DND-41 (cell line): ENCODE data around the gene ZCCHC3.
"Not testable (repeated sequence)": the region's sequence is repeated elsewhere in the genome, so short reads cannot be mapped to it uniquely, and the experiment has no call there.

Source experiments
- ATAC-seq: fragments of 200-7000 bp; cut with Tn5 transposase; 3 replicates; pipeline ENCODE4 v1.9.1; 2021; ENCODE audit warnings: low read depth; ENCODE audit not compliant: insufficient read depth
- DNase-seq: peaks from one replicate; pipeline ENCODE4 v3.0.0-alpha.2; 2020
- H2AFZ ChIP-seq: 2 replicates; pipeline ENCODE4 v1.6.0; 2012; ENCODE audit warnings: low read depth, low read length
- H3K27ac ChIP-seq: 2 replicates; pipeline ENCODE4 v1.5.1; 2012; ENCODE audit warnings: low read length, inconsistent platforms
- H3K27me3 ChIP-seq: fragments of 200-600 bp; sonication (generic); 2 replicates; pipeline ENCODE4 v1.6.0; 2012; ENCODE audit warnings: low read length, mild to moderate bottlenecking, inconsistent platforms; ENCODE audit not compliant: insufficient read depth, poor library complexity
- H3K36me3 ChIP-seq: 2 replicates; pipeline ENCODE4 v1.5.1; 2012; ENCODE audit warnings: low read length, inconsistent platforms; ENCODE audit not compliant: insufficient read depth
- H3K4me1 ChIP-seq: 2 replicates; pipeline ENCODE4 v1.5.1; 2012; ENCODE audit warnings: mild to moderate bottlenecking, low read length; ENCODE audit not compliant: insufficient read depth
- H3K4me2 ChIP-seq: 2 replicates; pipeline ENCODE4 v1.6.0; 2012; ENCODE audit warnings: mild to moderate bottlenecking, moderate library complexity, low read length, inconsistent platforms; ENCODE audit not compliant: insufficient read depth
- H3K4me3 ChIP-seq, 2 experiments: fragments of 200-600 bp in 1 of 2; shearing (Covaris generic) in 1 of 2; 2 replicates each; pipeline ENCODE4 v1.5.1; 2012 to 2016; ENCODE audit warnings: inconsistent platforms in 2 of 2, low read length in 2 of 2, mild to moderate bottlenecking in 2 of 2, low read depth in 1 of 2, moderate library complexity in 1 of 2
- H3K79me2 ChIP-seq: 2 replicates; pipeline ENCODE4 v1.6.0; 2012; ENCODE audit warnings: low read length, inconsistent platforms; ENCODE audit not compliant: insufficient read depth
- H3K9ac ChIP-seq: 2 replicates; pipeline ENCODE4 v1.6.0; 2012; ENCODE audit warnings: low read depth, mild to moderate bottlenecking, inconsistent platforms, low read length, moderate library complexity
- H3K9me3 ChIP-seq: 2 replicates; pipeline ENCODE4 v1.5.1; 2012; ENCODE audit warnings: low read length, moderate library complexity, mild to moderate bottlenecking, inconsistent platforms; ENCODE audit not compliant: insufficient read depth, severe bottlenecking
- H4K20me1 ChIP-seq: 2 replicates; pipeline ENCODE4 v1.6.0; 2012; ENCODE audit warnings: low read length; ENCODE audit not compliant: insufficient read depth
- CTCF ChIP-seq: IDR thresholded peaks from 2 replicates; pipeline ENCODE4 v1.5.1; 2012; ENCODE audit warnings: borderline replicate concordance, low read length, moderate library complexity, mild to moderate bottlenecking; ENCODE audit not compliant: poor library complexity, severe bottlenecking; ENCODE audit errors: extremely low read depth
- EZH2 ChIP-seq: IDR thresholded peaks from 3 replicates; pipeline ENCODE4 v1.6.1; 2012; ENCODE audit warnings: borderline replicate concordance, low read depth, mild to moderate bottlenecking, moderate library complexity, low read length, inconsistent platforms; ENCODE audit not compliant: severe bottlenecking

Gene ZCCHC3

GRCh38 chr20:297098-297924 lies at the start of gene ZCCHC3:
ZCCHC3 (plus strand) TSS chr20:297570; CDS start chr20:297587, 17 bp downstream.
- Histone ChIP-seq H4K20me1 (peaks cover 38% of the 10 kb centered on the region), H3K9ac (peak within 1 kb of the TSS; percentile 95), H3K9me3 (no peaks in the 10 kb centered on the region), H3K4me2 (peak within 1 kb of the TSS; percentile 95), H3K36me3 (peaks cover 33% of the 10 kb centered on the region), H3K27me3 (no peaks in the 10 kb centered on the region), H3K4me3 (peak within 1 kb of the TSS; percentile 53 to 69), H3K79me2 (peaks cover 43% of the 10 kb centered on the region), H2AFZ (peak within 1 kb of the TSS; percentile 85), H3K4me1 (peaks cover 37% of the 10 kb centered on the region), H3K27ac (peak within 1 kb of the TSS; percentile 81)
- DNase-seq = peak; percentile 91
- TF ChIP-seq CTCF = peak; percentile 26
- no peak for TF ChIP-seq EZH2
- peak; percentile 86 for ATAC-seq

- Histone ChIP-seq H3K27me3 (no peaks in the 10 kb centered on the region), H3K4me2 (peak overlapping the region; percentile 32; the same call in 1 of the 2 replicates), H3K27ac (peak overlapping the region; percentile 43), H2AFZ (no peak overlapping the region; the same call in 1 of the 2 replicates), H3K36me3 (no peaks in the 10 kb centered on the region), H3K4me1 (peaks cover 19% of the 10 kb centered on the region), H3K9ac (no peak overlapping the region), H3K4me3 (no peak overlapping the region), H3K79me2 (no peaks in the 10 kb centered on the region), H4K20me1 (no peaks in the 10 kb centered on the region), H3K9me3 (no peaks in the 10 kb centered on the region)
- ATAC-seq (peak; percentile 77), DNase-seq (no peak)
- no peak for TF ChIP-seq EZH2
- TF ChIP-seq CTCF = no peak
These were observed 46.0 kb upstream of the ZCCHC3 start for GRCh38 chr20:251354-251753.

- TF ChIP-seq EZH2 = no peak
- no peak for TF ChIP-seq CTCF
- no peaks in the 10 kb centered on the region for H3K27me3 ChIP-seq
- ATAC-seq = no peak
These were observed 44.6 kb upstream of the ZCCHC3 start for GRCh38 chr20:252801-253200.

GRCh38 chr20:253447-253846 lies 43.9 kb upstream of the ZCCHC3 start:
- not testable (repeated sequence) for H2AFZ ChIP-seq, H3K9ac ChIP-seq, H3K4me3 ChIP-seq, ATAC-seq, DNase-seq, H3K4me2 ChIP-seq, H4K20me1 ChIP-seq, H3K27ac ChIP-seq, H3K27me3 ChIP-seq, H3K9me3 ChIP-seq, H3K79me2 ChIP-seq, H3K36me3 ChIP-seq
- peaks cover 19% of the 10 kb centered on the region for H3K4me1 ChIP-seq

More at GRCh38 chr20:252801-253200, 44.6 kb upstream of the ZCCHC3 start:
- H2AFZ ChIP-seq = no peak overlapping the region
- no peak overlapping the region for H3K9ac ChIP-seq
- no peaks in the 10 kb centered on the region for H3K36me3 ChIP-seq
- no peaks in the 10 kb centered on the region for H4K20me1 ChIP-seq
- H3K4me1 ChIP-seq = peaks cover 19% of the 10 kb centered on the region
- no peak for DNase-seq
- no peak overlapping the region for H3K27ac ChIP-seq
- no peak overlapping the region for H3K4me3 ChIP-seq
- no peaks in the 10 kb centered on the region for H3K79me2 ChIP-seq
- no peak overlapping the region for H3K4me2 ChIP-seq
- no peaks in the 10 kb centered on the region for H3K9me3 ChIP-seq
